Stimulated activated CD4-positive, alpha-beta T cell treated with anti-CD3 and anti-CD28 coated beads, Interleukin-1b, Interleukin-23, amount 100 ng/mL, for 48 hours (primary cell): Measurements from ENCODE around the gene SUN2.

Experiments used
- DNase-seq: peaks from one replicate; pipeline ENCODE4 v3.0.0-alpha.2; 2020

Gene SUN2

GRCh38 chr22:38734421-38735100, 21.2 kb downstream of the SUN2 start:
- DNase-seq, result no peak

- DNase-seq, result no peak
Measured at GRCh38 chr22:38733724-38734381, 21.9 kb downstream of the SUN2 start.

GRCh38 chr22:38733329-38733723, 22.5 kb downstream of the SUN2 start:
- DNase-seq, result no peak

- DNase-seq, result no peak
Measured at GRCh38 chr22:38732251-38732815, 23.5 kb downstream of the SUN2 start.

GRCh38 chr22:38731703-38732161, 24.1 kb downstream of the SUN2 start:
- no peak for DNase-seq

- DNase-seq, result no peak
Measured at GRCh38 chr22:38730411-38730871, 25.4 kb downstream of the SUN2 start.

- no peak for DNase-seq
Measured at GRCh38 chr22:38729946-38730345, 25.9 kb downstream of the SUN2 start.

GRCh38 chr22:38728871-38729796, 26.7 kb downstream of the SUN2 start:
- DNase-seq, result no peak

- no peak for DNase-seq
Measured at GRCh38 chr22:38727530-38728451, 28.0 kb downstream of the SUN2 start.

GRCh38 chr22:38727123-38727522, 28.7 kb downstream of the SUN2 start:
- no peak for DNase-seq

- no peak for DNase-seq
Measured at GRCh38 chr22:38725900-38726655, 29.7 kb downstream of the SUN2 start.

GRCh38 chr22:38724926-38725571, 30.7 kb downstream of the SUN2 start:
- no peak for DNase-seq

GRCh38 chr22:38724176-38724575, 31.6 kb downstream of the SUN2 start:
- no peak for DNase-seq

- no peak for DNase-seq
Measured at GRCh38 chr22:38721551-38721950, 34.2 kb downstream of the SUN2 start.

- no peak for DNase-seq
Measured at GRCh38 chr22:38720350-38720749, 35.4 kb downstream of the SUN2 start.

- DNase-seq, result no peak
Measured at GRCh38 chr22:38719196-38719595, 36.6 kb downstream of the SUN2 start.

GRCh38 chr22:38718414-38718813, 37.4 kb downstream of the SUN2 start:
- no peak for DNase-seq

GRCh38 chr22:38717244-38717643, 38.6 kb downstream of the SUN2 start:
- no peak for DNase-seq

- DNase-seq, result no peak
Measured at GRCh38 chr22:38716826-38717225, 39.0 kb downstream of the SUN2 start.

- no peak for DNase-seq
Measured at GRCh38 chr22:38716271-38716670, 39.5 kb downstream of the SUN2 start.

GRCh38 chr22:38715852-38716251, 39.9 kb downstream of the SUN2 start:
- no peak for DNase-seq
